ENCODE data around the gene NSD1. TPM values are rescaled to one million over a fixed set of nuclear protein-coding genes. Genes with fewer than 3 reads are reported as not detected.

Gene NSD1
- total RNA-seq, 4 donors from 2014 or later, result 24.0 to 39.5 (median 32.2) TPM

DNA sequence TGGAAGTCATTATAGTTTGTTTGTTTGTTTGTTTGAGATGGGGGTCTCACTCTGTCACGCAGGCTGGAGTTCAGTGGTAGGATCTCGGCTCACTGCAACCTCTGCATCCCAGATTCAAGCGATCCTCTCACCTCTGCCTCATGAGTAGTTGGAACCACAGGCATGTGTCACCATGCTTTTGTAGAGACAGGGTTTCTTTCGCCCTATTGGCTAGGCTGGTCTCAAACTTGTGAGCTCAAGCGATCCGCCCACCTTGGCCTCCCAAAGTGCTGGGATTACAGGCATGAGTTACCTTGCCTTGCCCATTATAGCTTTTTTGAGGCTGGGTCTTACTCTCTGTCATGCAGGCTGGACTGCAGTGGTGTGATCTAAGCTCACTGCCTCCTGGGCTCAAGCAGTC lies 28.8 kb downstream of the NSD1 start:
- Histone ChIP-seq H3K27me3 (no peaks in the 10 kb centered on the region), H3K4me3 (no peak overlapping the region), H3K4me1 (peaks cover 0 to 6% (median 0%) of the 10 kb centered on the region in 3 donors), H3K9me3 (no peaks in the 10 kb centered on the region), H3K27ac (no peak overlapping the region), H3K36me3 (peaks cover 0 to 71% (median 0%) of the 10 kb centered on the region in 3 donors)
- TF ChIP-seq POLR2A (IDR thresholded peaks at IDR 0.05), result no peak
- TF ChIP-seq, protein P1, sequence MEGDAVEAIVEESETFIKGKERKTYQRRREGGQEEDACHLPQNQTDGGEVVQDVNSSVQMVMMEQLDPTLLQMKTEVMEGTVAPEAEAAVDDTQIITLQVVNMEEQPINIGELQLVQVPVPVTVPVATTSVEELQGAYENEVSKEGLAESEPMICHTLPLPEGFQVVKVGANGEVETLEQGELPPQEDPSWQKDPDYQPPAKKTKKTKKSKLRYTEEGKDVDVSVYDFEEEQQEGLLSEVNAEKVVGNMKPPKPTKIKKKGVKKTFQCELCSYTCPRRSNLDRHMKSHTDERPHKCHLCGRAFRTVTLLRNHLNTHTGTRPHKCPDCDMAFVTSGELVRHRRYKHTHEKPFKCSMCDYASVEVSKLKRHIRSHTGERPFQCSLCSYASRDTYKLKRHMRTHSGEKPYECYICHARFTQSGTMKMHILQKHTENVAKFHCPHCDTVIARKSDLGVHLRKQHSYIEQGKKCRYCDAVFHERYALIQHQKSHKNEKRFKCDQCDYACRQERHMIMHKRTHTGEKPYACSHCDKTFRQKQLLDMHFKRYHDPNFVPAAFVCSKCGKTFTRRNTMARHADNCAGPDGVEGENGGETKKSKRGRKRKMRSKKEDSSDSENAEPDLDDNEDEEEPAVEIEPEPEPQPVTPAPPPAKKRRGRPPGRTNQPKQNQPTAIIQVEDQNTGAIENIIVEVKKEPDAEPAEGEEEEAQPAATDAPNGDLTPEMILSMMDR (IDR thresholded peaks at IDR 0.05), result no peak
- no peak for DNase-seq
- 92 to 95% methylated on average over 6 of the region's 6 CpGs for WGBS, 2 donors
- intact Hi-C loops (cut with DNase I), result no loop called here

DNA sequence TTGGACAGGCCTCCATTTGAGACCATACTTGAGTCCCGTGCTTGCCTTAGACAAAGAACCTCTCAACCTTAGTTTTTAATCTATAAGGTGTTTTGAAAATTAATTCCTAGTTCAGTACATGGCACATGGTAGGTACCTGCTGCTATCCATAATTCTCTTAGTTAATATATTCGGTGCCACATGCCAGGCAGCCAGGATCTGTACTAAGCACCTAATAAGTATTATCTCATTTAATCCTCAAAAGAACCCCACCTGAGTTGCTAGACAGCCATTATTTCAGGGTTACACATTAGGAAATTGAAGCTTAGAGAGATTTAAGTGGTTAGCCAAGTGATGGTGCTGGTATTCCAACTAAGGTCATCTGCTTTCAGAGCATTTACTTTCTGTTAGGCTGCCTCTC lies 29.9 kb downstream of the NSD1 start:
- Histone ChIP-seq H3K36me3 (peaks cover 0 to 76% (median 0%) of the 10 kb centered on the region in 3 donors), H3K4me3 (no peak overlapping the region), H3K27me3 (no peaks in the 10 kb centered on the region), H3K9me3 (no peaks in the 10 kb centered on the region), H3K4me1 (no peaks in the 10 kb centered on the region), H3K27ac (no peak overlapping the region)
- TF ChIP-seq, protein P1 (IDR thresholded peaks at IDR 0.05), result no peak
- no peak for TF ChIP-seq POLR2A (IDR thresholded peaks at IDR 0.05)
- intact Hi-C loops (cut with DNase I), result no loop called here
- 88 to 97% methylated on average over 2 of the region's 2 CpGs for WGBS, 2 donors
- no peak for DNase-seq

- no peaks in the 10 kb centered on the region for H3K27me3 ChIP-seq
- no peak overlapping the region for H3K4me3 ChIP-seq
- H3K36me3 ChIP-seq, result peaks cover 0 to 65% (median 0%) of the 10 kb centered on the region in 3 donors
- no peaks in the 10 kb centered on the region for H3K9me3 ChIP-seq
- H3K27ac ChIP-seq, result no peak overlapping the region
- intact Hi-C loops (cut with DNase I), result no loop called here
- H3K4me1 ChIP-seq, result peaks cover 0 to 5% (median 0%) of the 10 kb centered on the region in 3 donors
- no peak for DNase-seq
- TF ChIP-seq, protein P1 (IDR thresholded peaks at IDR 0.05), result no peak
- TF ChIP-seq POLR2A (IDR thresholded peaks at IDR 0.05), result no peak
- WGBS, 2 donors, result 91 to 96% methylated on average over 15 of the region's 15 CpGs
These were observed 35.7 kb downstream of the NSD1 start for GRCh38 chr5:177169271-177169670.

DNA sequence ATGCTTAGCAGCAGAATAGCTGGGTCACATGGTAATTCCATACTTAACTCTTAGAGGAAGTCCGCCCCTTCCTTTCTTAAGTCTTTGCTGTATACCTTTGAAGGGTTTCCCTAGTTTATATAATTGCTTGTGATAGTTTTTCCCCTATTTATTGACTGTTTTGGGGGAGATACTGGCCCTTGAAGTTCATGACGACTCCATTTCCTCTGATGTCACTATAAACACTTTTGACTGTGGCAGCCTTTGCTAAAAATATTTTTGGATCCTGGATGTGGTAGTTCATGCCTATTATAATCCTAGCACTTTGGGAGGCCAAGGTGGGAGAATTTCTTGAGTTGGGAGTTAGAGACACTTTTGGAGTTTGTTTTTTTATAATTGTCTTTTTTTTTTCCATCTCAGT lies 38.4 kb downstream of the NSD1 start:
- Histone ChIP-seq H3K27ac (no peak overlapping the region), H3K9me3 (no peaks in the 10 kb centered on the region), H3K36me3 (peaks cover 0 to 51% (median 0%) of the 10 kb centered on the region in 3 donors), H3K27me3 (no peaks in the 10 kb centered on the region), H3K4me3 (no peak overlapping the region), H3K4me1 (peaks cover 0 to 20% (median 7%) of the 10 kb centered on the region in 3 donors)
- TF ChIP-seq, protein P1 (IDR thresholded peaks at IDR 0.05), result no peak
- TF ChIP-seq POLR2A (IDR thresholded peaks at IDR 0.05), result no peak
- intact Hi-C loops (cut with DNase I), result no loop called here
- WGBS, 2 donors, result 90 to 91% methylated on average over 2 of the region's 2 CpGs
- no peak for DNase-seq

DNA sequence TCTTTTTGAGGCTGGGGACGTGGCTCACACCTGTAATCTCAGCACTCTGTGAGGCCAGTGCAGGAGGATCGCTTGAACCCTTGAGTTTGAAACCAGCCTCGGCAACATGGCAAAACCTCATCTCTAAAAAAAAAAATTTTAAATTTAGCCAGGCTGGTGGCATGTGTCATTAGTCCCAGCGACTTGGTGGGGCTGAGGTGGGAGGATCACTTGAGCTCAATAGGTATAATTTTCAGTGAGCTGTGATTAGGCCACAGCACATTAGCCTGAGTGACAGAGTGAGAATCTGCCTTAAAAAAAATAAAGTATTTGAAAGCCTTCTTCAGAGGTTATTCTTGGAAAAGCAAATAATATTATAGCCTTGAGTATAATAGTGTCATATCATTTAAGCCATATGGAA lies 41.8 kb downstream of the NSD1 start:
- Histone ChIP-seq H3K27me3 (no peaks in the 10 kb centered on the region), H3K27ac (no peak overlapping the region), H3K4me1 (peaks cover 0 to 30% (median 11%) of the 10 kb centered on the region in 3 donors), H3K4me3 (no peak overlapping the region), H3K9me3 (no peaks in the 10 kb centered on the region), H3K36me3 (peaks cover 0 to 35% (median 0%) of the 10 kb centered on the region in 3 donors)
- intact Hi-C loops (cut with DNase I), result no loop called here
- TF ChIP-seq, protein P1 (IDR thresholded peaks at IDR 0.05), result no peak
- TF ChIP-seq POLR2A (IDR thresholded peaks at IDR 0.05), result no peak
- DNase-seq, result no peak
- WGBS, 2 donors, result 81 to 92% methylated on average over 4 of the region's 4 CpGs

Measured in esophagus squamous epithelium (tissue), 5 donors.